Measurements from ENCODE around the gene GRIN1. TPM values are rescaled to one million over a fixed set of nuclear protein-coding genes. Genes with fewer than 3 reads are reported as not detected.
A peak's percentile ranks its signal among the peaks of the same experiment; 100 is the strongest.

Gene GRIN1
- total and polyA plus RNA-seq, 2 of the 8 experiments (the other 6 are each of a cell fraction or from before 2014, with no cell fraction given), result 0.48 to 2.1 TPM

DNA sequence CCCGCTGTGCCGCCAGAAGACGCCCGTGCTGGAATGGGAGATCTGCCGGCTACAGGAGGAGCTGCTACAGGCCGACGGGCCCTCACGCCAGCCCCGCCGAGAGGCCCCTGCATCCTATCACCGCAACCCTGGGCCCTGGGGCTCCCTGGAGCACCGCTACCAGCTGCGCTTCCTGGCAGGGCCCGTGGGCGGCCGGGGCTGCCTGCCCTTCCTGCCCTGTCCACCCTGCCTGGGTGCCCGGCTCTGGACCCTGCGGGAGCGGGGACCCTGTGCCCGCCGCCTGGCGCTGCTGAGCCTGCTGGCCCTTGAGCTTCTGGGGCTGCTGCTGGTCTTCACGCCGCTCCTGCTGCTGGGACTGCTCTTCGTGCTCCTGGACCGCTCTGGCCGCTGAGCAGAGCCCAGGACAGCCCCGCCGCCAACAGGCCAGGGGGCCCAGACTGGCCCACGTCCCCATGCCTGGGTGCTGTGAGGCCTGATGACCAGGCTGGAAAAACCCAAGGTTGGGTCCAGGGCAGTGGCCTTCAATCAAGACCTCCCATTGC, 79.3 kb downstream of the GRIN1 start:
- no peak overlapping the region for H3K18ac ChIP-seq (ENCODE audit: extremely low read depth, low read length)
- no peak overlapping the region for H2BK20ac ChIP-seq (ENCODE audit: low read length)
- ChIA-PET POLR2A (ENCODE audit: partially characterized antibody) (interaction anchor here (1.1 to 69.9 kb wide), 5 partner anchors 8 to 226 kb away, joined by 3 to 1462 read pairs (median 7); partner anchors contain the start of genes NDOR1, NELFB, PAXX and STPG3), CTCF (ENCODE audit: partially characterized antibody) (interaction anchor here (0.8 to 3.7 kb wide), 7 partner anchors 12 to 89 kb away, joined by 3 to 17 read pairs (median 4); no protein-coding TSS in a partner anchor)
- no peak overlapping the region for H4K5ac ChIP-seq (ENCODE audit: insufficient read length, low read depth, low read length)
- H3K79me2 ChIP-seq (ENCODE audit: control insufficient read depth in 1 of 2, insufficient read depth in 2 of 2, low read length in 2 of 2), result no peaks in the 10 kb centered on the region
- no peaks in the 10 kb centered on the region for H3K79me1 ChIP-seq (ENCODE audit: low read depth, low read length)
- H3K36me3 ChIP-seq (ENCODE audit: control insufficient read depth in 2 of 4, insufficient read depth in 4 of 4, low read length in 3 of 4), result peaks cover 0 to 22% (median 7%) of the 10 kb centered on the region in 4 experiments; a peak in 6 of 8 replicates
- H3K27ac ChIP-seq (ENCODE audit: low read depth, low read length), result no peak overlapping the region
- H3K23me2 ChIP-seq (ENCODE audit: low read depth, low read length), result peaks cover 14% of the 10 kb centered on the region; the same call in 1 of the 2 replicates
- H3K56ac ChIP-seq (replicated peaks; ENCODE audit: insufficient read length, low read depth, low read length), result no peak overlapping the region
- no peak overlapping the region for H3K4me3 ChIP-seq (ENCODE audit: extremely low read depth in 1 of 4, insufficient read depth in 2 of 4, low read depth in 3 of 4, low read length in 4 of 4)
- no peak for DNase-seq (ENCODE audit: low read depth in 1 of 2, low spot score in 2 of 2)
- no peak overlapping the region for H4K8ac ChIP-seq (ENCODE audit: extremely low read depth, insufficient read depth, low read length)
- H3K4me1 ChIP-seq (replicated peaks in 1 of 4; ENCODE audit: control insufficient read depth in 3 of 4, insufficient read depth in 4 of 4, low read length in 3 of 4), result peaks cover 0 to 15% (median 9%) of the 10 kb centered on the region in 4 experiments; a peak in 5 of 7 replicates
- no peak overlapping the region for H3K9ac ChIP-seq (replicated peaks in 1 of 4; ENCODE audit: extremely low read depth in 1 of 4, low read depth in 3 of 4, low read length in 3 of 4)
- WGBS, 2 experiments (ENCODE audit: extremely low coverage in 1 of 2, insufficient coverage in 1 of 2, insufficient read length in 1 of 2, insufficient replicate concordance in 2 of 2, low coverage in 1 of 2, low lambda C conversion rate in 2 of 2, missing lambda C conversion rate in 1 of 2), result 93% methylated on average over 16 of the region's 30 CpGs; no CpG with 5 or more reads in 1 of the 2 experiments
- H3K4me2 ChIP-seq (ENCODE audit: insufficient read depth in 1 of 2, low read depth in 2 of 2, low read length in 2 of 2), result no peak overlapping the region
- H2BK15ac ChIP-seq (ENCODE audit: low read length), result no peak overlapping the region
- no peak overlapping the region for H3K14ac ChIP-seq (ENCODE audit: insufficient read length)
- no peak overlapping the region for H3K23ac ChIP-seq (ENCODE audit: insufficient read length)
- no peak overlapping the region for H2AFZ ChIP-seq (ENCODE audit: low read length)
- no peak overlapping the region for H4K91ac ChIP-seq (replicated peaks; ENCODE audit: insufficient read length, low read length)
- H2BK120ac ChIP-seq (replicated peaks; ENCODE audit: low read depth, low read length), result no peak overlapping the region
- no peak for FAIRE-seq
- no peak overlapping the region for H2BK5ac ChIP-seq (ENCODE audit: low read depth, low read length)
- H4K20me1 ChIP-seq (replicated peaks in 1 of 2; ENCODE audit: control insufficient read depth in 1 of 2, insufficient read depth in 2 of 2, low read length in 2 of 2), result peaks cover 0 to 12% of the 10 kb centered on the region in 2 experiments
- no peak overlapping the region for H3K4ac ChIP-seq (replicated peaks; ENCODE audit: insufficient read length, low read depth, low read length)
- no peaks in the 10 kb centered on the region for H3K9me3 ChIP-seq (ENCODE audit: insufficient read depth in 2 of 2, low read depth in 1 of 2, low read length in 1 of 2)
- H2AK5ac ChIP-seq (ENCODE audit: low read depth, low read length), result peak overlapping the region; percentile 39; the same call in 1 of the 2 replicates
- H2BK12ac ChIP-seq (ENCODE audit: low read depth, low read length), result no peak overlapping the region
- no peaks in the 10 kb centered on the region; a peak in 2 of 7 replicates for H3K27me3 ChIP-seq (replicated peaks in 1 of 4; ENCODE audit: control insufficient read depth in 3 of 4, extremely low read depth in 1 of 4, insufficient read depth in 3 of 4, low read length in 3 of 4)
- TF ChIP-seq EZH2 (IDR thresholded peaks at IDR 0.05; ENCODE audit: low read depth, low read length, severe bottlenecking) (no peak), RAD21 (IDR thresholded peaks at IDR 0.05 in 1 of 2, conservative IDR thresholded peaks at IDR 0.05 in 1 of 2; ENCODE audit: low read depth in 2 of 2, low read length in 2 of 2) (no peak), HDAC2 (IDR thresholded peaks at IDR 0.05; ENCODE audit: borderline replicate concordance in 1 of 2, low read depth in 2 of 2, low read length in 2 of 2) (no peak), SRF (IDR thresholded peaks at IDR 0.05; ENCODE audit: low read depth, low read length) (no peak), CBX5 (IDR thresholded peaks at IDR 0.05; ENCODE audit: low read depth, low read length) (no peak), CHD1 (IDR thresholded peaks at IDR 0.05; ENCODE audit: low read depth, low read length) (no peak), BRCA1 (IDR thresholded peaks at IDR 0.05; ENCODE audit: low read depth, low read length) (no peak)
- TF ChIP-seq, protein P1, sequence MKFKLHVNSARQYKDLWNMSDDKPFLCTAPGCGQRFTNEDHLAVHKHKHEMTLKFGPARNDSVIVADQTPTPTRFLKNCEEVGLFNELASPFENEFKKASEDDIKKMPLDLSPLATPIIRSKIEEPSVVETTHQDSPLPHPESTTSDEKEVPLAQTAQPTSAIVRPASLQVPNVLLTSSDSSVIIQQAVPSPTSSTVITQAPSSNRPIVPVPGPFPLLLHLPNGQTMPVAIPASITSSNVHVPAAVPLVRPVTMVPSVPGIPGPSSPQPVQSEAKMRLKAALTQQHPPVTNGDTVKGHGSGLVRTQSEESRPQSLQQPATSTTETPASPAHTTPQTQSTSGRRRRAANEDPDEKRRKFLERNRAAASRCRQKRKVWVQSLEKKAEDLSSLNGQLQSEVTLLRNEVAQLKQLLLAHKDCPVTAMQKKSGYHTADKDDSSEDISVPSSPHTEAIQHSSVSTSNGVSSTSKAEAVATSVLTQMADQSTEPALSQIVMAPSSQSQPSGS (IDR thresholded peaks at IDR 0.05; ENCODE audit: low read length), result no peak
- TF ChIP-seq, protein P2, sequence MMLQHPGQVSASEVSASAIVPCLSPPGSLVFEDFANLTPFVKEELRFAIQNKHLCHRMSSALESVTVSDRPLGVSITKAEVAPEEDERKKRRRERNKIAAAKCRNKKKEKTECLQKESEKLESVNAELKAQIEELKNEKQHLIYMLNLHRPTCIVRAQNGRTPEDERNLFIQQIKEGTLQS (IDR thresholded peaks at IDR 0.05; ENCODE audit: insufficient read depth, low read depth, low read length), result no peak

All from H1 (cell line).